ENCODE measurements around the gene CNTNAP2.

- TF ChIP-seq, protein P1, sequence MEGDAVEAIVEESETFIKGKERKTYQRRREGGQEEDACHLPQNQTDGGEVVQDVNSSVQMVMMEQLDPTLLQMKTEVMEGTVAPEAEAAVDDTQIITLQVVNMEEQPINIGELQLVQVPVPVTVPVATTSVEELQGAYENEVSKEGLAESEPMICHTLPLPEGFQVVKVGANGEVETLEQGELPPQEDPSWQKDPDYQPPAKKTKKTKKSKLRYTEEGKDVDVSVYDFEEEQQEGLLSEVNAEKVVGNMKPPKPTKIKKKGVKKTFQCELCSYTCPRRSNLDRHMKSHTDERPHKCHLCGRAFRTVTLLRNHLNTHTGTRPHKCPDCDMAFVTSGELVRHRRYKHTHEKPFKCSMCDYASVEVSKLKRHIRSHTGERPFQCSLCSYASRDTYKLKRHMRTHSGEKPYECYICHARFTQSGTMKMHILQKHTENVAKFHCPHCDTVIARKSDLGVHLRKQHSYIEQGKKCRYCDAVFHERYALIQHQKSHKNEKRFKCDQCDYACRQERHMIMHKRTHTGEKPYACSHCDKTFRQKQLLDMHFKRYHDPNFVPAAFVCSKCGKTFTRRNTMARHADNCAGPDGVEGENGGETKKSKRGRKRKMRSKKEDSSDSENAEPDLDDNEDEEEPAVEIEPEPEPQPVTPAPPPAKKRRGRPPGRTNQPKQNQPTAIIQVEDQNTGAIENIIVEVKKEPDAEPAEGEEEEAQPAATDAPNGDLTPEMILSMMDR (IDR thresholded peaks at IDR 0.05), result no peak
- no peak for TF ChIP-seq POLR2A (IDR thresholded peaks at IDR 0.05)
Measured at GRCh38 chr7:146232604-146233003, 116.0 kb downstream of the CNTNAP2 start.
